CD4-positive, alpha-beta T cell treated with Interleukin-6 at 100 ng/mL for 8 hours (primary cell): ENCODE results near the gene CLHC1.

Source experiments
- DNase-seq: peaks from one replicate; pipeline ENCODE4 v3.0.0-alpha.2; 2020; ENCODE audit warnings: mixed read lengths, low spot score

CLHC1 gene

GRCh38 chr2:55169359-55169758 is 62.7 kb downstream of the CLHC1 start:
- no peak for DNase-seq

GRCh38 chr2:55168221-55169154 is 63.6 kb downstream of the CLHC1 start:
- DNase-seq: peak; percentile 45

GRCh38 chr2:55165626-55166025 is 66.5 kb downstream of the CLHC1 start:
- no peak for DNase-seq

- no peak for DNase-seq
Observed at GRCh38 chr2:55164534-55165480, 67.3 kb downstream of the CLHC1 start.

GRCh38 chr2:55163941-55164390 is 68.1 kb downstream of the CLHC1 start:
- DNase-seq: no peak

GRCh38 chr2:55163274-55163721 is 68.8 kb downstream of the CLHC1 start:
- no peak for DNase-seq

GRCh38 chr2:55162284-55163006 is 69.6 kb downstream of the CLHC1 start:
- no peak for DNase-seq

- DNase-seq: no peak
Observed at GRCh38 chr2:55161295-55162210, 70.5 kb downstream of the CLHC1 start.

- DNase-seq: no peak
Observed at GRCh38 chr2:55160422-55160821, 71.7 kb downstream of the CLHC1 start.

GRCh38 chr2:55159752-55160151 is 72.3 kb downstream of the CLHC1 start:
- DNase-seq: no peak

- DNase-seq: no peak
Observed at GRCh38 chr2:55159037-55159651, 72.9 kb downstream of the CLHC1 start.

GRCh38 chr2:55158111-55158814 is 73.8 kb downstream of the CLHC1 start:
- DNase-seq: no peak

GRCh38 chr2:55157474-55157884 is 74.6 kb downstream of the CLHC1 start:
- no peak for DNase-seq

GRCh38 chr2:55156984-55157383 is 75.1 kb downstream of the CLHC1 start:
- DNase-seq: no peak

- DNase-seq: no peak
Observed at GRCh38 chr2:55156326-55156725, 75.8 kb downstream of the CLHC1 start.

GRCh38 chr2:55155764-55156281 is 76.3 kb downstream of the CLHC1 start:
- DNase-seq: no peak

- DNase-seq: no peak
Observed at GRCh38 chr2:55155206-55155605, 76.9 kb downstream of the CLHC1 start.

GRCh38 chr2:55154525-55155030 is 77.5 kb downstream of the CLHC1 start:
- DNase-seq: no peak
